GM19239 (cell line): Measurements from ENCODE around the gene SPINDOC.

Source experiments
- DNase-seq: peaks from one replicate; pipeline ENCODE4 v3.0.0; 2011; ENCODE audit warnings: low spot score; ENCODE audit not compliant: insufficient read length
- FAIRE-seq: peaks from 2 replicates; lab custom pipeline; 2011; peaks lifted over from hg19 to GRCh38; lab: Jason Lieb, UNC

Gene SPINDOC

DNA sequence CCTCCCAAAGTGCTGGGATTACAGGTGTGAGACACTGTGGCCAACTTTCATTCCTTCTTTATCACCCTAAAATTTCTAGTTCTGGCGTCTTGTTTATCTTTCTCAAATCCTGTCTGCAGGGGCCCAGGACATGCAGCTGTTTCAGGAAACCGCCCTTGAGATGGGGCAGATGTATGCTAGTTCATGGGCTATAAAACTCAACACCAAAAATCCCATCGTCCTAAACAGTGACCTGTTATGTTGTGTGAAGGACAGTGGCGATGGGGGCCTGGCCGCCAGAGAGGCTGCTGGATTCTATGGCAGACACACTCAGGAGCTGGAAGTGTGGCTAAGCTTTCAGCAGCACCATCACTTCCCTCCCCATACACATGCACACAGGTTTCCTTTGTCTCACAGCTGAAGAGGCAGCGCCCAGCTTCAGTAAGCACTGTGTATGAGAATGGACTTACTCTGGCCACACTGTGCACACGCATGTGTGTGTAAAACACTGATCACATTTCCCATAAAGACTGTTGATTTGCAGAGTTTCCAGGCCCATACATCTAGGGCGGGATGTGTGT is 62.3 kb downstream of the SPINDOC start:
- DNase-seq, result no peak
- FAIRE-seq, result no peak

- DNase-seq (no peak), FAIRE-seq (no peak)
These were observed 63.4 kb downstream of the SPINDOC start for GRCh38 chr11:63876616-63877015.
